ENCODE results near the gene PPP3CB.
A peak's percentile ranks its signal among the peaks of the same experiment; 100 is the strongest.

PPP3CB gene

DNA sequence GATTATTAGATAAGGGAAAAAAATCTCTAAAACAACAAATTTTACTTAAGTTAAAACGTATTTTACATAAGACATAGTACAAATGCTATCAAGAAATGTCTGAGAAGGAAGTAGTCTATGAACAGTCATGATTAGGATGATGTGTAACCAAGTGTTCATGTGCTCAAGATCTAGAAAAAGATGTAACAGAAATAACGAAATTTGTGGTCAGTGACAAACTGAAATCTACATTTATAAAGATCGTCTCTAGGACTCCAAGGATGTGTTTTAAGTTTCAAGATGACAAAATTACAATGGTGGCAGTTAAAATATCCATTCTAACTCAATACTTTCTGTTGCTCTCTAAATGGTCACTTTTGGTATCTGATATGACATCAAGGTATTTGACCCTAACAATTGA lies 17.2 kb downstream of the PPP3CB start:
- no peak for DNase-seq

GRCh38 chr10:73471226-73471625 lies 24.6 kb downstream of the PPP3CB start:
- DNase-seq, result no peak

DNA sequence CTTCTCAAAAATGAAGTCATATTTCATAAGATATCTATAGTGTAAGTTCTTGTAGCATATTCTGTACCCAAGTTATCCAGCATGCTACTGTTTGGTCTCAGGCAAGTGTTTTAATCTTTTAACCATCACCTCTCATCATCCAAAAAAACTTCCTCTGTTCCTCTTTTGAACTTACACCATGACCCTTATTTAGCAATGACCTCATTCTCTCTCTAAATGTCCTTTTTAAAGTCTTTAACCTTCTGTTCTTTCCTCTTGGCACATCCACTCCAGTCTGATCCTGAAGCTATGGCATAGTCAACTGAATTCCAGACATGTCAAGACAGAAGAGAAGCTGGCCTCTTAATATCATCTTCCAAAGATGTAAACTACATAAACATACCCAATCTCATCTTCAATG lies 26.2 kb downstream of the PPP3CB start:
- no peak for DNase-seq

GRCh38 chr10:73467206-73467605 lies 28.6 kb downstream of the PPP3CB start:
- DNase-seq, result no peak

- DNase-seq, result no peak
Observed at GRCh38 chr10:73465978-73466726, 29.7 kb downstream of the PPP3CB start.

- no peak for DNase-seq
Observed at GRCh38 chr10:73460897-73461296, 34.9 kb downstream of the PPP3CB start.

DNA sequence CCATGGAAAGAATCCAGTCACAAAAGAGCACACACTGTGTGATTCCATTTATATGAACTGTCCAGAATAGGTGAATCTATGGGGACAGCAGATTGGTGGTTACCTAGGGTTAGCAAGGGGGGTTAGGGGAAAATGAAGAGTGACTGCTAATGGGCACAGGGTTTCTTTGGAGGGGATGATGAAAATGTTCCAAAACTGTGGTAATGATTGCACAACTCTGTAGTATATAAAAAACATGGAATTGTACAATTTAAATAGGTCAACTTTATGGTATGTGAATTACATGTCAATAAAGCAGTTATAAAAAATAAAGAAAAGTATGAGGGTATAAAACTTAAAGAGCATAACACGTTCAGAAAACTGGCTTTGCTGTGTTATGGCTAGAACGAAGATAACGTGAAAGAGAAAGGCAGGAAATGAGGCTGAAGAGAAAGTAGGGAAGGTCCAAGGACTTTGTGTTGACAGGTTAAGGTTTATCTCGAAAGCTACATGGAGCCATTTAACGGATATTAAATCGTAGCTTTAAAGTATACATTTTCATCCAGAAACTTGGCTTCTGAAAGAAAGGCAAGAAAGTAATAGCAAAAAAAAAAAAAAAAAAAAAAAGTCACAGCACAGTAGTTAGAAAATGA lies 36.0 kb downstream of the PPP3CB start:
- no peak for DNase-seq

GRCh38 chr10:73456187-73456890 lies 39.5 kb downstream of the PPP3CB start:
- no peak for DNase-seq

GRCh38 chr10:73449113-73449512 lies 46.7 kb downstream of the PPP3CB start:
- no peak for DNase-seq

DNA sequence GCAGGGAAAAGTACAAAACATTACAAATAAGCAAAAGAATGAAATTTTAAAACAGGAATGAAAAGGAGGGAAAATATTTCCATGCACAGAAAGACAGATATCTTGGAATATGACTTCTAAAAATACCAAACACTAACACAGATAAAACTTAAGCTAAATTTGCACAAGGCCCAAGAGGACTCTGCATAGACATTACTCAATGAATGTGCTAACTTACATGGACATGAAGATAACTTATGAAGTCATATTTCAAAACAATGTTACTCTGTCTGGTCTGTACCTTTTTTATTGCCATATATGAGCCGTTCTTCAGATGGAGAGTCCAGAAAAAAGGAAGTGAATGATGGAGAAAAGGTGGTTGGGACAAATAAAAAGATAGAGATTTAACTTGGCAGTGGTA lies 47.4 kb downstream of the PPP3CB start:
- no peak for DNase-seq

GRCh38 chr10:73446926-73447325 lies 48.9 kb downstream of the PPP3CB start:
- no peak for DNase-seq

GRCh38 chr10:73444457-73444856 lies 51.4 kb downstream of the PPP3CB start:
- DNase-seq, result no peak

DNA sequence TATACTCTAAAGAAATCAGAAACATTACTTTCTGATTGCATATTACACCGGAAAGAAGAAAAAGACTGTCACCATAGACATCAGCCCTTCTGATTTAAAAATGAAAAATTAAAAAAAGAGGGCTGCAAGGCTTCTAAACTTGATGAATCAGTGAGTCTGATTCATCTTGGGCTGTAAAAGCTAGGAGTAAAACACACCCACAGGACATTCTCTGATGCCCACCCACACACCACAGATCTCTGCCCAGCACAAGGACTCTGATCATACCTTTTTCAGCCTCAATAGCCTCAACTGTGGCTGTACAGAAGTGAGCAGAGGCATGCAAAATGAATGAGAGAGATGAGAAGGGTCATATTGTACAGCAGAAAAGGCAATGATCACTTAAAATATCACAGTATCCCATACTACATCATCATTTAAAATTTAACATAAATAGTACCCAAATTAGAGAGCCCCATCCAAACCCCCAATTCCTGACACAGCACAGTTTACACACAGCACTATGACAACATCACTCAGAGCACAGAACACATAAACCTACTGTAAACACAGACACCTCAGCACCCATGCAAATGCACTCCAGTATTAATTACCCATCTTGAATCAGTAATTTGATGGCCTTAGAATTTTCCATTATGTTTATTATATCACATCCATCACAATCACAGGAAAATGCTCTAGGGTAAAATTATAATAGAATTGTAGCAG lies 56.1 kb downstream of the PPP3CB start:
- DNase-seq, result peak; percentile 7

- DNase-seq, result no peak
Observed at GRCh38 chr10:73439055-73439454, 56.8 kb downstream of the PPP3CB start.

DNA sequence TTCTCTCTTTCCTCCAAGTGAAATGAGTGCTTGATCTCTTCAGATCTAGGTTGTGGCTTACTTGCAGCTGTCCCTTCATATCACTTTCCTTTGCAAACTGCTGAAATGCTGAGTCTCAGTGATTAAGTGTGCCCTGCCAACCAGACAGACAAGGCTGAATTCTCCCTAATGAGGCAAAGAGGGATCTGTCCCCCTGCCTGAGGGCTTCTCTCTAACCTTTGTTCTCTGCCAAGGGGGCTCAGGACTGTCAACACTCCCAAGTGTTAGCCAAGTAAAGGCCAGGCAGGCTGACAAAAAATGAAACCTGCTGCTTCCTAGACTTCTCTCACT lies 62.3 kb downstream of the PPP3CB start, which contains the start of gene MSS51:
Gene MSS51 (minus strand): TSS at position 24 of the 330 bp plus-strand sequence. CDS start 5,277 bp downstream, outside the sequence.
- no peak for DNase-seq

- DNase-seq, result no peak
Observed at GRCh38 chr10:73432646-73433537, 62.9 kb downstream of the PPP3CB start.

GRCh38 chr10:73426318-73426717 lies 69.5 kb downstream of the PPP3CB start:
- no peak for DNase-seq

DNA sequence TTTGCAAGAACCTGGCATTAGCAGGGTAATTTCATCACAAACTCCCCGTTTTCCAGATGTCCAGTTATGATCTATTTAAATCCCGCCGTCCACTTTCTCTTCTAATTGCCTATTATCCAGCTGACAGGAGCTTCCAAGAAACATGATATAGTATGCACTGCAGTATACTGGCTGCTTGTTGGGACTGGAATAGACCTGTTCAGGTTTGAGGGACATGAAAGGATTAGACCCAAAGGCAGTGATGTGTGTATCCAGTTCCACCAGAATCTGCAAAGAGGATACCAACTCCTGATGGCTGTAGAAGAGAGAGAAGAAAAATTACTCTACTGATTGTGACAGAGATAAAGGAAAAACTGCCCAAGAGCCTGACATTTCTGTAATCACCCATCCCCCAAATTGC lies 71.3 kb downstream of the PPP3CB start:
- DNase-seq, result no peak

GRCh38 chr10:73423309-73423708 lies 72.5 kb downstream of the PPP3CB start:
- no peak for DNase-seq

DNA sequence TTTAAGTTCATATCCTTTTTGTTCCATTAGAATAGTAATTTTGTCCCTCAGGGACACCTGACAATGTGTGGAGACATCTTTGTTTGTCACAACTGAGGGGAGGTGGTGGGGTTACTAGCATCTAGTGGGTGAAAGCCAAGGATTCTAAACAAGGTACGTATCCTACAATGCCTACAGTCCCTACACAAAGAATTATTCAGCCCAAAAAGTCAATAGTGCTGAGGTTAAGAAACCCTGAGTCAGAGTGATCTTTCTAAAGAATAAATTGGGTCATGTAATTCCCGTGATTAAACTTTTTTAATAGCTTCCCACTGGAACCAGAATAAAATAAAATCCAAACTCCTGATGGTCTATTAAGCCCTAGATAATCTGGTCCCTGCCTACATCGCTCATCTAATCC lies 79.3 kb downstream of the PPP3CB start:
- no peak for DNase-seq

GRCh38 chr10:73414230-73414945 lies 81.4 kb downstream of the PPP3CB start:
- no peak for DNase-seq

Measured in T1000 (cell line).